Liver (tissue), 3 donors: Measurements from ENCODE around the gene WDR5.

Experiments used
- EGR1 ChIP-seq, 2 donors: IDR thresholded peaks; 2 replicates each; pipeline ENCODE4 v1.6.1; 2016 to 2018; ENCODE audit warnings: antibody characterized with exemption in 2 of 2, low read depth in 2 of 2
- GABPA ChIP-seq, 2 donors: IDR thresholded peaks in 1 of 2; conservative IDR thresholded peaks in 1 of 2; 2 replicates each; pipeline ENCODE4 v1.6.1; 2016; ENCODE audit warnings: antibody characterized with exemption in 2 of 2, mild to moderate bottlenecking in 1 of 2, moderate library complexity in 1 of 2
- HNF4A ChIP-seq, 2 donors: conservative IDR thresholded peaks; 2 replicates each; pipeline ENCODE4 v1.6.1; 2016; ENCODE audit warnings: antibody characterized with exemption in 2 of 2, mild to moderate bottlenecking in 2 of 2
- RAD21 ChIP-seq, 2 donors: IDR thresholded peaks; 2 replicates each; pipeline ENCODE4 v1.6.1; 2016; ENCODE audit warnings: antibody characterized with exemption in 2 of 2, mild to moderate bottlenecking in 2 of 2
- TAF1 ChIP-seq: conservative IDR thresholded peaks from 2 replicates; pipeline ENCODE4 v1.6.1; 2016; ENCODE audit warnings: antibody characterized with exemption, mild to moderate bottlenecking
- TF ChIP-seq, protein P1 (sequence below): fragments of 150-350 bp; IDR thresholded peaks from 2 replicates; pipeline ENCODE4 v1.5.1; 2017; ENCODE audit warnings: improper control_type of control experiment, low read depth, low read length; ENCODE audit not compliant: missing input control
- TF ChIP-seq, protein P2 (sequence below): IDR thresholded peaks from 2 replicates; pipeline ENCODE4 v1.6.1; 2016; ENCODE audit warnings: antibody characterized with exemption
- TF ChIP-seq, protein P3 (sequence below): IDR thresholded peaks from 2 replicates; pipeline ENCODE4 v1.6.1; 2016; ENCODE audit warnings: antibody characterized with exemption
- TF ChIP-seq, protein P4 (sequence below): IDR thresholded peaks from 2 replicates; pipeline ENCODE4 v1.6.1; 2016; ENCODE audit warnings: antibody characterized with exemption
- donor health status: healthy.
- donor health status: healthy.

DNA sequence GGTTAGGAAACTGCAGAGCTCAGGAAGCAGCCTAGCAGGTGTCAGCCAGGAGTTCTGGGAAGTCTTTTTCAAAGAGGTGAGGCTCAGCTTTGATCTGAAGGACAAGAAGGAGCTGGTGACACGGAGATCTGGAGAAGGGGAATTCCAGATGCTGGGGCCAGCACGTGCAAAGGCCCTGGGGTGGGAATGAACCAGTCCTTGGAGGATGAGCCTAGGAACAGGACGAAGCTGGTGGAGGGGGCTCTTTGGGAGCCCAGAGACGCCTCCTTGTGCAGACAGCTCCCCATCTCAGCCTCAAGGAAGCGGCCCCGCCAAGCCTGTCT, 43.7 kb downstream of the WDR5 start:
- TF ChIP-seq, protein P1, sequence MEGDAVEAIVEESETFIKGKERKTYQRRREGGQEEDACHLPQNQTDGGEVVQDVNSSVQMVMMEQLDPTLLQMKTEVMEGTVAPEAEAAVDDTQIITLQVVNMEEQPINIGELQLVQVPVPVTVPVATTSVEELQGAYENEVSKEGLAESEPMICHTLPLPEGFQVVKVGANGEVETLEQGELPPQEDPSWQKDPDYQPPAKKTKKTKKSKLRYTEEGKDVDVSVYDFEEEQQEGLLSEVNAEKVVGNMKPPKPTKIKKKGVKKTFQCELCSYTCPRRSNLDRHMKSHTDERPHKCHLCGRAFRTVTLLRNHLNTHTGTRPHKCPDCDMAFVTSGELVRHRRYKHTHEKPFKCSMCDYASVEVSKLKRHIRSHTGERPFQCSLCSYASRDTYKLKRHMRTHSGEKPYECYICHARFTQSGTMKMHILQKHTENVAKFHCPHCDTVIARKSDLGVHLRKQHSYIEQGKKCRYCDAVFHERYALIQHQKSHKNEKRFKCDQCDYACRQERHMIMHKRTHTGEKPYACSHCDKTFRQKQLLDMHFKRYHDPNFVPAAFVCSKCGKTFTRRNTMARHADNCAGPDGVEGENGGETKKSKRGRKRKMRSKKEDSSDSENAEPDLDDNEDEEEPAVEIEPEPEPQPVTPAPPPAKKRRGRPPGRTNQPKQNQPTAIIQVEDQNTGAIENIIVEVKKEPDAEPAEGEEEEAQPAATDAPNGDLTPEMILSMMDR, result no peak
- TF ChIP-seq, protein P2, sequence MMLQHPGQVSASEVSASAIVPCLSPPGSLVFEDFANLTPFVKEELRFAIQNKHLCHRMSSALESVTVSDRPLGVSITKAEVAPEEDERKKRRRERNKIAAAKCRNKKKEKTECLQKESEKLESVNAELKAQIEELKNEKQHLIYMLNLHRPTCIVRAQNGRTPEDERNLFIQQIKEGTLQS, result no peak
- TF ChIP-seq HNF4A (conservative IDR thresholded peaks at IDR 0.05) (no peak), EGR1 (IDR thresholded peaks at IDR 0.05; ENCODE audit: low read depth in 2 of 2) (no peak), GABPA (IDR thresholded peaks at IDR 0.05 in 1 of 2, conservative IDR thresholded peaks at IDR 0.05 in 1 of 2) (no peak), RAD21 (IDR thresholded peaks at IDR 0.05) (no peak), TAF1 (no peak)
- TF ChIP-seq, protein P3, sequence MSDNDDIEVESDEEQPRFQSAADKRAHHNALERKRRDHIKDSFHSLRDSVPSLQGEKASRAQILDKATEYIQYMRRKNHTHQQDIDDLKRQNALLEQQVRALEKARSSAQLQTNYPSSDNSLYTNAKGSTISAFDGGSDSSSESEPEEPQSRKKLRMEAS, result no peak
- TF ChIP-seq, protein P4, sequence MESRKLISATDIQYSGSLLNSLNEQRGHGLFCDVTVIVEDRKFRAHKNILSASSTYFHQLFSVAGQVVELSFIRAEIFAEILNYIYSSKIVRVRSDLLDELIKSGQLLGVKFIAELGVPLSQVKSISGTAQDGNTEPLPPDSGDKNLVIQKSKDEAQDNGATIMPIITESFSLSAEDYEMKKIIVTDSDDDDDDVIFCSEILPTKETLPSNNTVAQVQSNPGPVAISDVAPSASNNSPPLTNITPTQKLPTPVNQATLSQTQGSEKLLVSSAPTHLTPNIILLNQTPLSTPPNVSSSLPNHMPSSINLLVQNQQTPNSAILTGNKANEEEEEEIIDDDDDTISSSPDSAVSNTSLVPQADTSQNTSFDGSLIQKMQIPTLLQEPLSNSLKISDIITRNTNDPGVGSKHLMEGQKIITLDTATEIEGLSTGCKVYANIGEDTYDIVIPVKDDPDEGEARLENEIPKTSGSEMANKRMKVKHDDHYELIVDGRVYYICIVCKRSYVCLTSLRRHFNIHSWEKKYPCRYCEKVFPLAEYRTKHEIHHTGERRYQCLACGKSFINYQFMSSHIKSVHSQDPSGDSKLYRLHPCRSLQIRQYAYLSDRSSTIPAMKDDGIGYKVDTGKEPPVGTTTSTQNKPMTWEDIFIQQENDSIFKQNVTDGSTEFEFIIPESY, result no peak
